ENCODE measurements around the gene NPAS3. TPM values are rescaled to one million over a fixed set of nuclear protein-coding genes. Genes with fewer than 3 reads are reported as not detected.

The NPAS3 gene
- total and polyA plus RNA-seq, 2 of the 8 experiments (the other 6 are each of a cell fraction or from before 2014, with no cell fraction given), result 0.11 to 0.60 TPM

DNA sequence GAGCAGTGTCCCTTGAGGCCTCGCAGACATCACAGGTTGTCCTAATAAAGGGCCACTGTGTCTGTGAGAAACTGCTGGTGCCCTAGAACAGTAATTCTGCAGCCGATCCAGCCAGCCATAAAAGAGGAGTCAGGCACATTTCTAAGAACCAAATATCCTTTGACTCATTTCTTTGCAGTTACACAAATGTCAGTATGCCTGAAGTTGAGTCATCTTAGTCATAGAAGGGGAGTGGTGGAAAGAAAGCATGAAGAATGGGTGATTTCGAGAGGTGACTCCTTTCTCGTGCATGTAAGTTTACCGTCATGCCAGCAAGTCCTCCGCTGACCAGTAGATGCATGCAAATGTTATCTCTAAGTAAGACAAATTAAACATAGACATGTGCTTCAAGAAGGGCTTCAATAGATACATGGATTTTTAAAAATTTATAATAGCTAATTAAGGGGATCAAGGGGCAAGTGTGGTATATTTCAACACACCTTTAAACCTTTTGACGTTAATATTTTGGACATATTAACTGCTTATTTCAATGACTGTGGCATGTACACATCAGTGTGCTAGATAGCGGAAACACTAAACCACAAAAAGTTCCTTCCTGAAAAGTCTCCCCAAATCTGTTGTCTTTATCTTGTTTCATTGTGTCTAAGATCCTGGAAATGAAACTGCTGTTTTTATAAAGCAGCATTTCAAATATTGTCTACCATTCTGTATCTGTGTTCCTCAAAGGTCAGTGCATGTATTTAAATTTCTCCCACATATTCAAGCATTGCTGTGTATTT, 497.4 kb downstream of the NPAS3 start (continued):
- TF ChIP-seq HDAC6 (IDR thresholded peaks at IDR 0.05; ENCODE audit: low read depth, low read length), result no peak
- no peak for TF ChIP-seq SIX5 (IDR thresholded peaks at IDR 0.05; ENCODE audit: low read depth, low read length)
- no peak for TF ChIP-seq EGR1 (IDR thresholded peaks at IDR 0.05; ENCODE audit: borderline replicate concordance, low read depth, low read length)
- no peak for TF ChIP-seq SUZ12 (IDR thresholded peaks at IDR 0.05; ENCODE audit: low read length)
- TF ChIP-seq SAP30 (IDR thresholded peaks at IDR 0.05; ENCODE audit: insufficient read depth, insufficient replicate concordance, low read length), result no peak

All from H1 (cell line).